Renal cortical epithelial cell (primary cell): ENCODE data around the gene RAB19. TPM values are rescaled to one million over a fixed set of nuclear protein-coding genes. Genes with fewer than 3 reads are reported as not detected.
"Not testable (repeated sequence)": the region's sequence is repeated elsewhere in the genome, so short reads cannot be mapped to it uniquely, and the experiment has no call there.

ENCODE experiments used
- DNase-seq: peaks from one replicate; pipeline ENCODE4 v3.0.0-alpha.2; 2011; ENCODE audit warnings: low read depth
- total RNA-seq: library from RNA; depleted of rRNA; stranded (reverse); fragments of >200 nt; gene quantifications from 2 replicates; pipeline ENCODE4 v1.2.3, GENCODE V29; 2014

The RAB19 gene
- total RNA-seq, 1 donor from 2014 or later, result 3.5 TPM

DNA sequence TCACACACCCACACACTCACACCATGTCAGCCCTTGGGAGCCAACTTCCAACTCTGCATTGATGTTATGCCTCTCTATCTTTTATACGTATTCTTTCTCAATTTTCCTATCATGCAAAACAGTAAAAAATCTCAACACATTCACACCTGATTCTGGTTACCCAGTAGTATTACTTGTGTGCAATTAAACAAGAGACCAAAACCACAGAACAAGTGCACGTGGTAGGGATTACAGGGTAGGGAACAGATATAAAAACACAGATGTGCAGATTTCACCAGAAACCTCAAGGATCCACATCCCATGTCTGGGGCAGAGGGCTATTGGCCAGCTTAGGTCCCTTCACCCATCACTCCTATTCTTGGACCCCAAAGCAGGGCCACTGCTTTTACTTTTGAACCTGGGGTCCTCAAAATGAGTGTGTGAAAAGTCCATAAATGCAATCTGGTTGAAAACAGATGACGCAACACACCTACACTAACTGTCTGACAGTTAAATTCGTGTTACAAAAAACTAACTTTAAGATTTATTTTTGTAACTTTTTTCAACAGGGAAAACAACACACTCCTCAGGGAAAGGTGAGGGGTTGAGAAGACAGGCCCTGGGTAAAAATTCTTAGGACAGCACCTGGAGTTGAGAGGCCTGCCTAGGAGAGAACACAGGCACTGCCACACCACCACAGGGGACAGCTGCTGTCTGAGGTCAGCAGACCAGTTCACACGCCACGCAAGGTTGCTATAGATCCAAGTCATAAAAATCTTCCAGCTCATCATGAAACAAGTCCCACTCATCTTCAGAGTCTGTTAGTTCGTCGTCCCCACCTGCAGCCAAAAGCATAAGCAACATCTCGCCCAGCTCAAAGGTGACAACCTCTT lies 50.2 kb downstream of the RAB19 start:
- DNase-seq, result not testable (repeated sequence)

GRCh38 chr7:140454657-140455015 lies 50.8 kb downstream of the RAB19 start:
- no peak for DNase-seq

GRCh38 chr7:140455743-140456142 lies 51.9 kb downstream of the RAB19 start:
- no peak for DNase-seq

- DNase-seq, result peak; percentile 87
These were observed 52.7 kb downstream of the RAB19 start for GRCh38 chr7:140456551-140457051.

- DNase-seq, result no peak
These were observed 54.3 kb downstream of the RAB19 start for GRCh38 chr7:140458201-140458600.

DNA sequence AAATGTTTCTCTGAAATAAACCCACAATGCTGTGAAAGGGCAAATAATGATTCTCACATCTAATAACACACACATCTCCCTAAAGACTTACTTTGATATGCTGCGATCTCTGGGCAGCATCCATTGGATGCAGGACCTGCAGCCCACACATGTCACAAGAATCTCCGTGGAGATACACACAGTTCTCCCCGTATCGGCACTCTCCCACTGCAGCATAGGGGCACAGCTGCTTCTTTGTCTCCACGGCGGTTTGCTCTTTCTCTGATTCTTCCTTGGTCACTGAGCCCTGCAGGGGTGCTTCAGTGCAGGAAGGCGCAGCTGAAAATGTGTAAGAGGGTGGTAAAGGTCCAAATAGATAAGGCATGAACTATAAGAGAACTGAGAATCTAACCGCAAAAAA lies 55.1 kb downstream of the RAB19 start:
- DNase-seq, result no peak

DNA sequence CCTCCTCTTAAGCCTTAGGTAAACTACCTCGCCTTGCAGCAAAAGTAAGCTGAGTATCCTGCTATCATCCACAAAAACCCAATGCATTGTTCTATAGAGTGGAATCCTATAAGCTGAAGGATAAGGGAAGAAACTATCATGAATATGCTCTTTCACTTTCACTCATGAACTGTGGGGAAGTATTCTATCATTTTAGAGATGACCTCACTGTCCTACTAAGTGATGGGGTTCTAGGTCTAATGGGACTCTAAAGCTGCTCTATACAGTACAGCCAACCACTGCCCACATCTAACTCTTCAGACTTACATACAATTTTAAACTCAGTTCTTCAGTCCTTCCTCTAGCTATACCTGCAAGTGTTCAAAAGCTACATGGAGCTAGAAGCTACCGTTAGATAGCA lies 59.3 kb downstream of the RAB19 start:
- DNase-seq, result no peak

DNA sequence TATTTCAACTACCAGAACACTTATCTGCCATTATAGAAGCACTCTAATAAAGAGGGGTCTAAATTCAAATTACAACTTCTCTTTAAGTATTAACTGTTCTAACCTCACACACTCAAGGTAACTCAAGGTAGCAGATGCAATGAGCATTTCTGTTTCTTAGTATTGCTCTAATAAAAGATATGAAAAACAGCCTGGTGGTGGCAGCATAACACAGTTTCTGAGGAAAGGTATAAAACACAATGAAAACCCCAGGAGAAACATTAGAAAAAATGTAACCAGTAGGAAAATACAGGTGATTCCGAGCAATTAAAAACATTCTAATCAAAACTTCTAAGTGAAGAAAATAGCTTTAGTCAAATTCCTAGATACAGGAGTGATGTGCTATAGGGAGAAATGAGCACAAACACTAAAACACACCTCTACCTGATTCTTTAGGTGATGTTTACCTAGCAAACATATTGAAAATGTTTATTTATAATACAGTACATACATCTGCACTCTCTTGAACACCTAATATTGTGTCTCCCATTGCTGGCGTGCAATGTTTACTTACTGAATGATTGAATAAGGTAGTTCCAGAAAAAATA lies 72.0 kb downstream of the RAB19 start:
- DNase-seq, result peak; percentile 61

DNA sequence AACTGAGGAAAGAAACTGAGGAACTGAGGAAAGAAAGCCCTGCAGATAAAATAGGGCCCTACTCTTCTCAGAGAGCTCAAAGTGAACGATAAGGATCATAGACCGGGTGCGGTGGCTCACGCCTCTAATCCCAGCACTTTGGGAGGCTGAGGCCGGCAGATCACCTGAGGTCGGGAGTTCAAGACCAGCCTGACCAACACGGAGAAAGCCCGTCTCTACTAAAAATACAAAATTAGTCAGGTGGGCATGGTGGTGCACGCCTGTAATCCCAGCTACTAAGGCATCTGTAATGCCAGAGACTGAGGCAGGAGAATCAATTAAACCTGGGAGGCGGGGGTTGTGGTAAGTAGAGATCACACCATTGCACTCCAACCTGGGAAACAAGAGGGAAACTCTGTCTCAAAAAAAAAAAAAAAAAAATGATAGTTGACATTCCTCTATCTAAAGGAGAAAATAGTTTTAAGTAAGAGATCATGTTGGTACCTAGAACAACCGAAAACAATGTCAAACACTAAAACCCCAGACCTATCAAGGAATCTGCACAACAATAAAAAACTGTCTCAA lies 72.9 kb downstream of the RAB19 start:
- DNase-seq, result no peak

Other genes with a start within 250 kb of the RAB19 start
- 3.3 and 7.2 TPM in 2 replicates for gene KDM7A, start 227.1 kb upstream of the RAB19 start, total RNA-seq
- gene SLC37A3, start 5.5 kb upstream of the RAB19 start, total RNA-seq, result 50.5 and 56.2 TPM in 2 replicates
- 76.6 and 119 TPM in 2 replicates for gene MKRN1, start 75.4 kb downstream of the RAB19 start, total RNA-seq
- gene DENND2A, start 236.8 kb downstream of the RAB19 start, total RNA-seq, result 13.5 and 67.9 TPM in 2 replicates